Esophagus muscularis mucosa (tissue), 3 donors: Measurements from ENCODE around the gene AREL1.

Experiments
- POLR2A ChIP-seq: fragments of 450-650 bp; IDR thresholded peaks from one replicate; pipeline ENCODE4 v1.6.1; 2017; ENCODE audit warnings: antibody characterized with exemption, moderate library complexity, mild to moderate bottlenecking, low read depth
- POLR2AphosphoS5 ChIP-seq, 2 donors: sonication (generic); formaldehyde crosslinking; IDR thresholded peaks; one replicate each; pipeline ENCODE4 v1.6.1; 2017; ENCODE audit warnings: antibody characterized with exemption in 2 of 2
- TF ChIP-seq, protein P1 (sequence below), 3 experiments: fragments of 200-600 bp in 2 of 3; fragments of 450-650 bp in 1 of 3; sonication (generic) in 2 of 3; IDR thresholded peaks; one replicate each; pipeline ENCODE4 v1.5.1; 2017 to 2019; ENCODE audit warnings: antibody characterized with exemption in 3 of 3, mild to moderate bottlenecking in 2 of 3, moderate library complexity in 1 of 3

DNA sequence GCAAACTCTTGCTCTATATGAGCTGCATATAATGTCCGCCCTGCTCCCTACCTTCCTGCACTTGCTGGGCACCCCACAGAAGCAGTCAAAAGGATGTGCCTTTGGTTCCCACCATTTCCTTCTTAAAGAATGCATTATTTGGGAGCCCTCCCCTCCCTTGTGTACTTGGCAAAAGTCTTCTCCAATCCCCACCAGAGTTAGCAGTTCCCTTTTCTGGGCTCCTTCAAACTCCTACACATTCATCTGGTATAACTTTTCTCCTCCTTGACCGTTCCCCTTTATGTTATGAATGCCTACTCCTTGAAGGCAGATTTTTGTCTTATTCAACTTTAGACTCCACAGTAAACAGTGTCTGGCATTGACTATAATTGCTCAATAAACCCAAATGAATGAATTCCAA is 27.8 kb downstream of the AREL1 start:
- no peak for TF ChIP-seq POLR2AphosphoS5 (IDR thresholded peaks at IDR 0.05)
- TF ChIP-seq, protein P1, sequence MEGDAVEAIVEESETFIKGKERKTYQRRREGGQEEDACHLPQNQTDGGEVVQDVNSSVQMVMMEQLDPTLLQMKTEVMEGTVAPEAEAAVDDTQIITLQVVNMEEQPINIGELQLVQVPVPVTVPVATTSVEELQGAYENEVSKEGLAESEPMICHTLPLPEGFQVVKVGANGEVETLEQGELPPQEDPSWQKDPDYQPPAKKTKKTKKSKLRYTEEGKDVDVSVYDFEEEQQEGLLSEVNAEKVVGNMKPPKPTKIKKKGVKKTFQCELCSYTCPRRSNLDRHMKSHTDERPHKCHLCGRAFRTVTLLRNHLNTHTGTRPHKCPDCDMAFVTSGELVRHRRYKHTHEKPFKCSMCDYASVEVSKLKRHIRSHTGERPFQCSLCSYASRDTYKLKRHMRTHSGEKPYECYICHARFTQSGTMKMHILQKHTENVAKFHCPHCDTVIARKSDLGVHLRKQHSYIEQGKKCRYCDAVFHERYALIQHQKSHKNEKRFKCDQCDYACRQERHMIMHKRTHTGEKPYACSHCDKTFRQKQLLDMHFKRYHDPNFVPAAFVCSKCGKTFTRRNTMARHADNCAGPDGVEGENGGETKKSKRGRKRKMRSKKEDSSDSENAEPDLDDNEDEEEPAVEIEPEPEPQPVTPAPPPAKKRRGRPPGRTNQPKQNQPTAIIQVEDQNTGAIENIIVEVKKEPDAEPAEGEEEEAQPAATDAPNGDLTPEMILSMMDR (IDR thresholded peaks at IDR 0.05) = no peak
- no peak for TF ChIP-seq POLR2A
